HepG2 (cell line): ENCODE results near the gene CHDH. TPM values are rescaled to one million over a fixed set of nuclear protein-coding genes. Genes with fewer than 3 reads are reported as not detected.
A peak's percentile ranks its signal among the peaks of the same experiment; 100 is the strongest.

Experiments used
- HNRNPK ChIP-seq: fragments of 200-400 bp; formaldehyde crosslinking; IDR thresholded peaks from 2 replicates; pipeline ENCODE4 v1.6.1; 2018; ENCODE audit warnings: low read length, low read depth, moderate library complexity, mild to moderate bottlenecking; ENCODE audit not compliant: poor library complexity, severe bottlenecking
- JARID2 ChIP-seq: sonication (generic); formaldehyde crosslinking; IDR thresholded peaks from 2 replicates; pipeline ENCODE4 v1.8.1; 2023; ENCODE audit warnings: missing genetic modification reagents, inconsistent platforms; ENCODE audit not compliant: insufficient replicate concordance
- MLLT10 ChIP-seq: sonication (generic); formaldehyde crosslinking; IDR thresholded peaks from 2 replicates; pipeline ENCODE4 v1.4.0; 2020; ENCODE audit warnings: missing genetic modification reagents
- PHF20 ChIP-seq: sonication (generic); formaldehyde crosslinking; IDR thresholded peaks from 2 replicates; pipeline ENCODE4 v1.5.0; 2020; ENCODE audit warnings: mild to moderate bottlenecking, missing genetic modification reagents
- SP140L ChIP-seq: sonication (generic); formaldehyde crosslinking; IDR thresholded peaks from 2 replicates; pipeline ENCODE4 v1.4.0; 2020; ENCODE audit warnings: missing genetic modification reagents, borderline replicate concordance
- TAF1 ChIP-seq: sonication (generic); formaldehyde crosslinking; IDR thresholded peaks from 2 replicates; pipeline ENCODE4 v1.4.0; 2020; ENCODE audit warnings: missing genetic modification reagents
- ZC3H4 ChIP-seq: sonication (generic); formaldehyde crosslinking; IDR thresholded peaks from 2 replicates; pipeline ENCODE4 v1.4.0; 2020; ENCODE audit warnings: missing genetic modification reagents, borderline replicate concordance
- ZFY ChIP-seq: sonication (generic); formaldehyde crosslinking; IDR thresholded peaks from 2 replicates; pipeline ENCODE4 v1.4.0; 2020; ENCODE audit warnings: missing genetic modification reagents
- ZKSCAN5 ChIP-seq: sonication (generic); formaldehyde crosslinking; IDR thresholded peaks from 2 replicates; pipeline ENCODE4 v1.5.1; 2020; ENCODE audit warnings: mild to moderate bottlenecking, missing genetic modification reagents
- ZNF512B ChIP-seq: sonication (generic); formaldehyde crosslinking; IDR thresholded peaks from 2 replicates; pipeline ENCODE4 v1.5.1; 2020; ENCODE audit warnings: missing genetic modification reagents, mild to moderate bottlenecking, borderline replicate concordance
- ZNF552 ChIP-seq: sonication (generic); formaldehyde crosslinking; IDR thresholded peaks from 2 replicates; pipeline ENCODE4 v1.9.0; 2022; ENCODE audit warnings: missing genetic modification reagents, mild to moderate bottlenecking, borderline replicate concordance
- ZNF646 ChIP-seq: sonication (generic); formaldehyde crosslinking; IDR thresholded peaks from 2 replicates; pipeline ENCODE4 v1.9.0; 2021; ENCODE audit warnings: mild to moderate bottlenecking, missing genetic modification reagents
- ZNF749 ChIP-seq: sonication (generic); formaldehyde crosslinking; IDR thresholded peaks from 2 replicates; pipeline ENCODE4 v1.8.0; 2022; ENCODE audit warnings: mild to moderate bottlenecking, missing genetic modification reagents, moderate library complexity, borderline replicate concordance
- ZNF772 ChIP-seq: sonication (generic); formaldehyde crosslinking; IDR thresholded peaks from 2 replicates; pipeline ENCODE4 v1.5.0; 2020; ENCODE audit warnings: mild to moderate bottlenecking, missing genetic modification reagents
- polyA plus RNA-seq, 8 experiments: library from polyadenylated mRNA; depleted of rRNA in 3 of 8; stranded (reverse) in 7 of 8; unstranded in 1 of 8; fragments of >200 nt; fragmentation: Illumina TruSeq in 4 of 8; extraction: Trizol in 4 of 8; gene quantifications; 2 replicates each; pipeline versions ENCODE4 v1.2.1 to v1.2.3, GENCODE V29; 2011 to 2016; ENCODE audit warnings: low read depth in 4 of 8, missing spikeins in 1 of 8, mixed read lengths in 1 of 8; ENCODE audit not compliant: insufficient read depth in 1 of 8
- total RNA-seq, 5 experiments: library from RNA; depleted of rRNA; stranded (reverse); fragments of >200 nt; fragmentation: Illumina TruSeq; extraction: Trizol; gene quantifications; 2 replicates each; pipeline ENCODE4 v1.2.3, GENCODE V29; 2016; ENCODE audit warnings: low read depth in 1 of 5
- TF ChIP-seq, protein P1 (sequence below): sonication (generic); formaldehyde crosslinking; conservative IDR thresholded peaks from 2 replicates; pipeline ENCODE4 v1.5.0; 2020; ENCODE audit warnings: missing genetic modification reagents
- TF ChIP-seq, protein P2 (sequence below): IDR thresholded peaks from 2 replicates; pipeline ENCODE4 v1.6.1; 2016; ENCODE audit warnings: low read depth, borderline replicate concordance
- TF ChIP-seq, protein P3 (sequence below): IDR thresholded peaks from 2 replicates; pipeline ENCODE4 v1.6.1; 2012; ENCODE audit warnings: inconsistent platforms

CHDH gene
- total and polyA plus RNA-seq, 2 of the 13 experiments (the other 11 are each of a cell fraction or from before 2014, with no cell fraction given), result 28.1 to 48.9 TPM

DNA sequence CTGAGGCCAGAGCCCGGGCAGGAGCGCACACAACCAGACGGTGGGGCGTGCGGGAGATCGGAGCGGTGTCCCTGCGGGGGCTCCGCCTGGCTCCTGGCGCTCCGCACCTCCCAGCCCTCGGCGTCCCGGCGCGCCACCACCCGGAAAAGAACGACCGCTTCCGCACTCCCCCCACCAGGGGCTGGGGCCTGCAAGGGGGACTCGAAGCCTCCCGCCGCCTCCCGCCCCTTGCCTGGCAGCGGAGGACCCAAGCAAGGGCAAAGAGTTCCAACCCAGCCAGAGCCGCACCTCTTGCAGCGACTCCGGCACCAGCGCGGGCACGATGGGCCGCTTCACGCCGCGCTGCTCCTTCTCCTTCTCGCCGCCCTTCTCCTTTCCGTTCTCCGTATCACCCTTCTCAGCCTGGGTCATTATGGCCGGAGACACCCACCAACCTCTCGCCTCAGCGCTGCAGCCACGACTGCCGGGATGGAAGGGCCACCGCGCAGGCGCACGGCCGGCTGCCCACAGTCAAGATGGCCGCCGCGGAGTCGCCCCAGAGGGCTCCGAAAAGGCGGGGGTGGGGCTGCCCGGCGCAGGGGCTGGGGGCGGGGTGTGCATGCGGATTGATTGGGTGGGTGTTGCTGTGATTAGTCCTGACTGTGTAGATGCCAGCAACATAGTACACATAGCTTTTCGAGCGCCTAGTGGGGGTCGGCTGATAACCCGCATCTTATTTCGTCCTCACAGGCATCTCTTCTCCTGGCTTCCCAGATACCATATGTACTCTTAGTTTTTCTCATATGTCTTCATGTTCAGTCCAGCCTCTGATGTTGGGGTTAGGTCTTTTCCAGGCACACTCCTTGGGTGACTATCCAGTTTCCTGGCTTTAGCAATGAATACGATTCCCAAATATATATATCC is 35.7 kb upstream of the CHDH start, which contains the start of gene ACTR8 (continued):
- no peak for TF ChIP-seq ZNF512B (CRISPR knock-in tag)
- TF ChIP-seq, protein P1, sequence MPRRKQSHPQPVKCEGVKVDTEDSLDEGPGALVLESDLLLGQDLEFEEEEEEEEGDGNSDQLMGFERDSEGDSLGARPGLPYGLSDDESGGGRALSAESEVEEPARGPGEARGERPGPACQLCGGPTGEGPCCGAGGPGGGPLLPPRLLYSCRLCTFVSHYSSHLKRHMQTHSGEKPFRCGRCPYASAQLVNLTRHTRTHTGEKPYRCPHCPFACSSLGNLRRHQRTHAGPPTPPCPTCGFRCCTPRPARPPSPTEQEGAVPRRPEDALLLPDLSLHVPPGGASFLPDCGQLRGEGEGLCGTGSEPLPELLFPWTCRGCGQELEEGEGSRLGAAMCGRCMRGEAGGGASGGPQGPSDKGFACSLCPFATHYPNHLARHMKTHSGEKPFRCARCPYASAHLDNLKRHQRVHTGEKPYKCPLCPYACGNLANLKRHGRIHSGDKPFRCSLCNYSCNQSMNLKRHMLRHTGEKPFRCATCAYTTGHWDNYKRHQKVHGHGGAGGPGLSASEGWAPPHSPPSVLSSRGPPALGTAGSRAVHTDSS, result no peak
- TF ChIP-seq MLLT10 (CRISPR knock-in tag), result no peak
- TF ChIP-seq ZNF552, result peak; percentile 76; the same call in 1 of the 2 replicates
- TF ChIP-seq SP140L (CRISPR knock-in tag), result no peak
- peak; percentile 62 for TF ChIP-seq JARID2 (CRISPR knock-in tag)
- no peak for TF ChIP-seq ZKSCAN5
- TF ChIP-seq ZFY, result peak; percentile 94
- TF ChIP-seq, protein P2, sequence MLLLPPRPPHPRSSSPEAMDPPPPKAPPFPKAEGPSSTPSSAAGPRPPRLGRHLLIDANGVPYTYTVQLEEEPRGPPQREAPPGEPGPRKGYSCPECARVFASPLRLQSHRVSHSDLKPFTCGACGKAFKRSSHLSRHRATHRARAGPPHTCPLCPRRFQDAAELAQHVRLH (CRISPR knock-in tag), result peak; percentile 78; the same call in 1 of the 2 replicates
- TF ChIP-seq ZNF646 (CRISPR knock-in tag), result no peak
- TF ChIP-seq TAF1 (CRISPR knock-in tag), result peak; percentile 99
- TF ChIP-seq, protein P3, sequence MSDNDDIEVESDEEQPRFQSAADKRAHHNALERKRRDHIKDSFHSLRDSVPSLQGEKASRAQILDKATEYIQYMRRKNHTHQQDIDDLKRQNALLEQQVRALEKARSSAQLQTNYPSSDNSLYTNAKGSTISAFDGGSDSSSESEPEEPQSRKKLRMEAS, result peak; percentile 45; the same call in 1 of the 2 replicates
- peak; percentile 81 for TF ChIP-seq ZNF772 (CRISPR knock-in tag)
- TF ChIP-seq PHF20 (CRISPR knock-in tag), result peak; percentile 82
- no peak for TF ChIP-seq ZC3H4
- no peak for TF ChIP-seq ZNF749
- TF ChIP-seq HNRNPK, result peak; percentile 26
